ENCODE measurements around the gene HOXA6.

Gene HOXA6

DNA sequence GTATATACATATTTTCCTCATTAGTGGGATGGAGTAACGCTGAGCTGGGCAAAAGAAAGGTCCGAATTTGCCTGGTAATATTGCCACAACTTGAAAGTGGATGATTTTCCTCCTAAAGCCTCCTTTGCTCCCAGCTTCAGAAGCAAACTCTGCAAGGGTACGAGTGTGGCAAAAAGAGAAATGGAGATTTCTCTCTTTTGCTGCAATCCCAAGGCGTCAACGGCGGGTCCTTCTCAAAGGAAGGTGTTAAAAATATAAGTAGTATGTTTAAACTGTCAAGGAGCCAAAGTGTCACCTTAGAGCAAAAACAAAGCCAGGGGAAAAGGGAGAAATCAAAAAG, 32.7 kb downstream of the HOXA6 start:
- no peak overlapping the region for H3K4me3 ChIP-seq (ENCODE audit: low read depth, low read length)
- DNase-seq (ENCODE audit: low read depth), result no peak
- TF ChIP-seq, protein P1, sequence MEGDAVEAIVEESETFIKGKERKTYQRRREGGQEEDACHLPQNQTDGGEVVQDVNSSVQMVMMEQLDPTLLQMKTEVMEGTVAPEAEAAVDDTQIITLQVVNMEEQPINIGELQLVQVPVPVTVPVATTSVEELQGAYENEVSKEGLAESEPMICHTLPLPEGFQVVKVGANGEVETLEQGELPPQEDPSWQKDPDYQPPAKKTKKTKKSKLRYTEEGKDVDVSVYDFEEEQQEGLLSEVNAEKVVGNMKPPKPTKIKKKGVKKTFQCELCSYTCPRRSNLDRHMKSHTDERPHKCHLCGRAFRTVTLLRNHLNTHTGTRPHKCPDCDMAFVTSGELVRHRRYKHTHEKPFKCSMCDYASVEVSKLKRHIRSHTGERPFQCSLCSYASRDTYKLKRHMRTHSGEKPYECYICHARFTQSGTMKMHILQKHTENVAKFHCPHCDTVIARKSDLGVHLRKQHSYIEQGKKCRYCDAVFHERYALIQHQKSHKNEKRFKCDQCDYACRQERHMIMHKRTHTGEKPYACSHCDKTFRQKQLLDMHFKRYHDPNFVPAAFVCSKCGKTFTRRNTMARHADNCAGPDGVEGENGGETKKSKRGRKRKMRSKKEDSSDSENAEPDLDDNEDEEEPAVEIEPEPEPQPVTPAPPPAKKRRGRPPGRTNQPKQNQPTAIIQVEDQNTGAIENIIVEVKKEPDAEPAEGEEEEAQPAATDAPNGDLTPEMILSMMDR (IDR thresholded peaks at IDR 0.05; ENCODE audit: low read depth, low read length, missing control alignments), result no peak

DNA sequence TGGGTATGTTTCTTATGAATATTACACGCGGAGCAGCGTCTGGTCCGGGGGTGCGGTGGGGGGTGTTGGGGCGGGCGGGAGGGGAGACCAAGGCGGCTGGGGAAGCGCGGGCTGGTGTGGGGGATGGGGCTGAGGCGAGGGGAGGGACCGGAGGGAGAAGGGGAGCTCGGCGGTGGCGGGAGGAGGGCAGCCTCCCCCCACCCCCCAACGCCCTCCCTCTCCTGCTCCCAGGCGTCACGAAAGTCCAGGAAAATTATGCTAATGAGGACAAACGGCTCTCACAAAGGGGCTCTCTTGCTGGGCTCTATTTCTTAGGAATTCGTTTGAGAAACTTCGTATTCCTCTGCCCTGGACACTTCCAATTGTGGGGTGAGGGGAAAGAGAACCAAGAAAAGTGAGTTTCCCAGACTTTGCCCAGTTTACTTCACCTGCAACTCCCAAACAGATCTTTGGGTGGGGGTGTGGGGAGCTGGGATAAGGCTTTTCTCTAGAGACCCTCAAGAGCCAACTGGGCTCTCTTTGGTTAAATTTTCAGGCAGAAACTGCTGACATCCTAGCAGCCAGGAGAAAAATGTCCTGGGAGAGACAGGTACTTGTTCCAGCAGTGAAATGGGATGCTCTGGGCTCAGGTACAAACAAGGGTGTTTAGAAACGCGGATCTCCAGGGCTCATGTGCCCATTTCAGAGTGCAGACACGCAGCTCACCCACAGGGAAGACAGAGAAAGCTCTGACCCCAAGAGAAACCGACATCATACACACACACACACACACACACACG, 33.4 kb downstream of the HOXA6 start:
- TF ChIP-seq, protein P1 (IDR thresholded peaks at IDR 0.05; ENCODE audit: low read depth, low read length, missing control alignments), result no peak
- no peak for DNase-seq (ENCODE audit: low read depth)
- no peak overlapping the region for H3K4me3 ChIP-seq (ENCODE audit: low read depth, low read length)

DNA sequence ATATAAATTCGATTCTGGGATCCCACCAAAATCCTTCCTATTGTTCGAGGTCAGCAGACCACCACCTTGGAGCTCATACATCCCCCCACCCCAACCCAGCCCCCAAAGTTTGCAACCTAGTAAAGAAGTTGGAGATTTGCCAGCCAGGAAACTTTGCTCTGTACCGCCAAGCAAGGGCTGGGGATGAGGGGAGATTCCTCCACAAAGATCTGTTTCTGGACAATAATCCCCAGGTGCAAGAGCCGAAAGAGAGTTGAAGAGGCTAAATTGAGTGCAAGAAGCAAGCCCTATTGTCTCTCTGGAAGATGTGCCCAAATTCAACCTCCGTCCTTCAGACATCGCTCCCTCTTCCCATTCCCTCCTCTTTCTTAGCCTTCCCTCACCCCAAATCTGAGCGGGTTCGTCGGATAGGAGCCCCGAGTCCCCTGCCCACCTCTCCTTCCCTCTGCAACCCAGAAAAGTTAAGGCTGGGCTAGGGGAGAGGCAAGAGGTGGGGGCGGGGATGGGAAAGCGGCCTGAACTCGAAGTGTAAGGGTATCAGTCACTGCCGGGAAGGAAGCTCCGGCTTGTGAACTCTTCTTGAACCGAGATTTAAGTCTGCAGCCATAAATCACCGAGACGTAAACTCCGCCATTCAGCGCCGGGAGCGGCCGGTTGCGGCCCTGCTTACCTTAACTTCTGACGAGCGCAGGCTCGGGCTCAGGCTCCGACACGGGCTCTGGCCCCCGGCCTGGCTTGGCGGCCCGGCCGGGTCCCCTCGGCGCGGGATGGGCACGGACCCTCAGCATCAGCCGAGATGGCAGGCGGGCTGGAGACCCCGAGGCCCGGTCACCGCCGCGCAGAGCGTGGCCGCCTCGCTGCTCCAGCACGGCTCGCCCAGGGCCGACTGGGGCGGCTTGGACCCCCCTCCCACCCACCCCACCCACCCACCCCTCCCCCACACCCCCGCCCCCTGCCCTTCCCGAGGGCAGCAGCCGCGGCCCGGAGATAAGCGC, 34.3 kb downstream of the HOXA6 start:
- no peak for DNase-seq (ENCODE audit: low read depth)
- no peak overlapping the region for H3K4me3 ChIP-seq (ENCODE audit: low read depth, low read length)
- TF ChIP-seq, protein P1 (IDR thresholded peaks at IDR 0.05; ENCODE audit: low read depth, low read length, missing control alignments), result no peak

DNA sequence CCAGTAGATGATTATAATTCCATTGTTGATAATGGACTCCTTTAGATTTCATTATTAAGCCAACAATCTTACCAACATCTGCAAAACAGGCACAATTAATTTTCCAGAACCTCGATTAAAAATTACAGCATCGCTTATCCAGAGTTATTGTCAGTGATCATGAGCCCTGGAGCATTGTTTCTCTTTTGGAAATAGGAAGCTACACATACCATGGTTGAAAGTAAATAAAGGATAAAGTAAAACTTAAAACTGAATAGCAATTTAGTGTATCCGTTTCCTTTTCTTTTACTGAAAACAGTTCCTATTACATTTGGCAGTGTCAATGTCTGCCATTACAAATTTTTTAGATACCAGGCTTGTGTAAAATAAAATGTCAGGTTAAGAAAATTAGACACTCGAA, 35.2 kb downstream of the HOXA6 start:
- TF ChIP-seq, protein P1 (IDR thresholded peaks at IDR 0.05; ENCODE audit: low read depth, low read length, missing control alignments), result no peak
- no peak for DNase-seq (ENCODE audit: low read depth)
- no peak overlapping the region for H3K4me3 ChIP-seq (ENCODE audit: low read depth, low read length)

DNA sequence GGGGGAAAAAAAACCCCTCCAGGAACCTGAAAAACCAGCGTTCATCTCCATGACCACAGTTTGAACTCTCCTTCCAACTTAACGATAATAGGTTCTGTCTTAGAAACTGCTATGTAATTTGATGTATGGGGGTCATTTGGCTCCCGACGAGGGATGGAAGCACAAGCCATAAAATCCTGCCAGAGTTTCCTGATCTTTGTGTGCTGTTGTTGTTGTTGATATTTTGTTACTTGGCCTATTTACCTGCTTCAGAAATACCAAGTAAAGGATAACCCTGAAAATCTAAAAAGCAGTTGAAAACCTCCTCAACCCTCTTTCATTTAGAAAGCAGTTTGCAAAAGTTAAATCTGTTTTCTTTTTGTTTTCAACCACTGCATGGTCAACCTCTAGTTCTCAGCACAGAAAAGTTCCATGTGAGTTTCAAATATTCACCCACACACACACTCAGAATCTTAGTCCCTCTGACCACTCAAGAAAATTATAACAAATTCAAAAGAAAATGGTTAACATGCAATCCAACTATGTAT, 35.8 kb downstream of the HOXA6 start:
- no peak overlapping the region for H3K4me3 ChIP-seq (ENCODE audit: low read depth, low read length)
- TF ChIP-seq, protein P1 (IDR thresholded peaks at IDR 0.05; ENCODE audit: low read depth, low read length, missing control alignments), result no peak
- DNase-seq (ENCODE audit: low read depth), result no peak

DNA sequence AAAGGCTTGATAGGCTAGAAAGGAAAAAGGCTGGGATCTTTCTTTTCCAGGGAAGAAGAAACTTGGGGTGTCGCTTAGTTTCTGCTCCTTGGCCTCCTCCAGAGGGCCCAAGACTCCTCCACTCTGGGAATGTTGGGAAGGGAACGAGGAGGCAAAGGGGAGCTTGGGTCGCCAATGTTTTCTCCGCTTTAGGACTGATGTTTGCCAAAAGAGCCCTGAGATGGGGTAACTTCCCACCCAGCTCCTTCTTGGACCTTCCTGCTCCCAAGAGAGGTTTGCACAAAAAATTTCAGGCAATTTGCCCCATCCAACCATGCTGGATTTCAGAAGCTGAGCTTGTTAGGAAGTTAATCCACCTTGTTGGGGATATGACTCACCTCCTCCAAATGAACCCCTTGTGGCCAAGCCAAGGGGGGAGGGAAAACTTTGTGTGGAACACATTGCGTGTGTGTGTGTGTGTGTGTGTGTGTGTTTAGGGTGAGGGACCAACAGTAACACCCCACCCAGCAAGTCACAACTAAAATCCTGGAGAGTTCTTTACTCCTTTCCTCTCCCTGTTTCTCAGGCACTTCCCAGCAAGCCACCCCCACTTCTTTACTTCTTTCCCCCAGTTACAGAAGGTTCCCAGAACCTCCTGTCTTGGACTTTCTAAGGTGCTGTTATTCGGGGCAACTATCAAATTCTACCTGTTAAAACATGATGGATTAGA, 36.4 kb downstream of the HOXA6 start:
- DNase-seq (ENCODE audit: low read depth), result no peak
- TF ChIP-seq, protein P1 (IDR thresholded peaks at IDR 0.05; ENCODE audit: low read depth, low read length, missing control alignments), result no peak
- no peak overlapping the region for H3K4me3 ChIP-seq (ENCODE audit: low read depth, low read length)

All from GM12864 (cell line).